ENCODE data around the gene TRUB2. TPM values are rescaled to one million over a fixed set of nuclear protein-coding genes. Genes with fewer than 3 reads are reported as not detected.
A peak's percentile ranks its signal among the peaks of the same experiment; 100 is the strongest.
"Not testable (repeated sequence)": the region's sequence is repeated elsewhere in the genome, so short reads cannot be mapped to it uniquely, and the experiment has no call there.

TRUB2 gene
- total RNA-seq, 1 donor from 2014 or later = 35.5 TPM

DNA sequence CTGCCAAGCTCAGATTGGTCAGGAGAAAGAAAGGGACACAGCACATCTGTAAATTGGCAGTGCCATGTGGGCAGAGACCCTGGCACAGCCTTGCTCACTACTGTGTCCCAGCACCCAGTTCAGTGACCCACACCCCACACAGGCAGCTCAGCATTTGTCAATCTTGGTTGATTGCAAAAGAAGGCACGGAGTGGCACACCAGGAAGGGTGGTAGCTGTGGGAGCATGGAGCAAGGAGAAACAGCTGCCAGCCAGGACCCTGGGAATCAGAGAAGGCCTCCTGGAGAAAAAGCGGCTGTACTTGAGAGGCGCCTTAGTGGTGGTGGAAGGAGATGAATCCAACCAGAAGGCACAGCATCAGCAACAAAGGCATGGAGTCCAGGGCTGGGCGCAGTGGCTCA is 21.6 kb upstream of the TRUB2 start:
- ATAC-seq (ENCODE audit: poor library complexity) (no peak), DNase-seq (no peak)
- intact Hi-C loops (cut with DNase I) = no loop called here

GRCh38 chr9:128342971-128343680 is 20.9 kb upstream of the TRUB2 start:
- ATAC-seq (ENCODE audit: poor library complexity) (no peak), DNase-seq (no peak)
- intact Hi-C loops (cut with DNase I) = no loop called here

DNA sequence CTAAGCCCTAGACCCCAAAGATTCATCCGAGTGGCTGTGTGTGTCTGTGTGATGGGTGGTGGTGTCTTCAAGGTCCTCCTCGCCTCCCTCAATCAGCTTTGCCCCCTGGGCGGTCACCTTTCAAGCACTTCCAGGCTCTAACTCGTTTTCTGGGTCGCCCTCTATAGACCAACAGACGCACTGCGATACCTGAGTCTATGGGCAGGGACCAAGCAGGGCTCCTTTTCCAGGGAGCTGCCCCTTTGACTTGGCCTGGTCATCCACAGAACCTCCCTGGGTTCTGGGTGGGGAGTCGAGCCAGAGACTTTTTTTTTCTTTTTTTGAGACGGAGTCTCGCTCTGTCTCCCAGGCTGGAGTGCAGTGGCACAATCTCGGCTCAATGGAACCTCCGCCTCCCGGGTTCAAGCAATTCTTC is 19.2 kb upstream of the TRUB2 start:
- intact Hi-C loops (cut with DNase I) = loop anchor here (2.0 kb wide), 1 partner anchor 47 kb away; no protein-coding TSS in a partner anchor
- ATAC-seq (ENCODE audit: poor library complexity) (peak; percentile 79), DNase-seq (peak; percentile 60)

GRCh38 chr9:128340691-128341434 is 18.6 kb upstream of the TRUB2 start:
- DNase-seq = no peak
- no peak for ATAC-seq (ENCODE audit: poor library complexity)
- intact Hi-C loops (cut with DNase I) = loop anchor here (2.0 kb wide), 1 partner anchor 46 kb away; no protein-coding TSS in a partner anchor

GRCh38 chr9:128339761-128340690 is 17.8 kb upstream of the TRUB2 start, which contains the start of gene SLC27A4:
TSS of gene SLC27A4 (plus strand) at chr9:128340527. CDS start at chr9:128343133, 2,606 bp downstream.
- DNase-seq (peak; percentile 84), ATAC-seq (ENCODE audit: poor library complexity) (peak; percentile 95)
- intact Hi-C loops (cut with DNase I) = loop anchor here (2.0 kb wide), 1 partner anchor 45 kb away; no protein-coding TSS in a partner anchor

DNA sequence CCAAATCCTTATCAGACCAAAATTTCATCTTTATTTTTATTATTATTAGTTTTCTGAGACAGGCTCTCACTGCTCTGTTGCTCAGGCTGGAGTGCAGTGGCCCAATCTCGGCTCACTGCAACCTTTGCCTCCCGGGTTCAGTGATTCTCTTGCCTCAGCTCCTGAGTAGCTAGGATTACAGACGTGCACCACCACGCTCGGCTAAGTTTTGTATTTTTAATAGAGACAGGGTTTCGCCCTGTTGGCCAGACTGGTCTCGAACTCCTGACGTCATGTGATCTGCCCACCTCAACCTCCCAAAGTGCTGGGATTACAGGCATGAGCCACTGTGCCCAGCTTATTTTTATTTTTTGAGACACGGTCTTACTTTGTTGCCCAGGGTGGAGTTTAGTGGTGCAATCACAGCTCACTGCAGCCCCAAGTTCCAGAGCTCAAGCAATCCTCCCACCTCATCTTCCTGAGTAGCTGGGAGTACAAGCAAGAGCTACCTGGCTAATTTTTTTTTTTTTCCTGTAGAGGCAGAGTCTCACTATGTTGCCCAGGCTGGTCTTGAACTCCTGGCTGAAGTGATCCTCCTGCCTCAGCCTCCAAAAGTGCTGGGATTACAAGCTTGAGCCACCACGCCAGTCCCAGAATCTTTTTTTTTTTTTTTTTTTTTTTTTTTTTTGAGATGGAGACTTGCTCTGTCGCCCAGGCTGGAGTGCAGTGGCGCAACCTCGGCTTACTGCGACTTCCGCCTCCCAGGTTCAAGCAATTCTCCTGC is 16.8 kb upstream of the TRUB2 start:
- ATAC-seq (ENCODE audit: poor library complexity); intact Hi-C loops (cut with DNase I): not testable (repeated sequence)

DNA sequence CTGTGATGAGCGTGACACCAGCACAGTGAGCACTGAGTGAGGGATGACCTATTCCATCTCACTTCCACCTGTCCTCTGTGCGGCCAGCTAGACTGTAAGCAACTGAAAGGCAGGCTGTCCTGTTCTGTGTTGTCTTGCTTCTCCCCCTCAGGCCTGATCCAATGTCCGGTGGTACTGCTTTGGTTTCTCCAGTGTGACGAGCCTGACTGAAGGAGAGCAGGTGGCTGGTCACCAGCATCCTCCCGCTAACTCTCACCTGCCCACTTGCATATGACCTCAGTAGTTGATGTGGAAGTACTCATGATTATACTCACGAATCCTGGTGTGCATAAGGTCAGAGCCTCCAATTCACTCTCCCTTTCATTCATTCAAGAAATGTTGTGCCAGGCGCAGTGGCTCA is 15.7 kb upstream of the TRUB2 start:
- no peak for DNase-seq
- intact Hi-C loops (cut with DNase I) = no loop called here
- ATAC-seq (ENCODE audit: poor library complexity) = no peak

More for the DNA sequence above, 16.8 kb upstream of the TRUB2 start:
- not testable (repeated sequence) for DNase-seq

- no peak for DNase-seq
- intact Hi-C loops (cut with DNase I) = no loop called here
- ATAC-seq (ENCODE audit: poor library complexity) = no peak
Measured at GRCh38 chr9:128335914-128336313, 13.7 kb upstream of the TRUB2 start.

DNA sequence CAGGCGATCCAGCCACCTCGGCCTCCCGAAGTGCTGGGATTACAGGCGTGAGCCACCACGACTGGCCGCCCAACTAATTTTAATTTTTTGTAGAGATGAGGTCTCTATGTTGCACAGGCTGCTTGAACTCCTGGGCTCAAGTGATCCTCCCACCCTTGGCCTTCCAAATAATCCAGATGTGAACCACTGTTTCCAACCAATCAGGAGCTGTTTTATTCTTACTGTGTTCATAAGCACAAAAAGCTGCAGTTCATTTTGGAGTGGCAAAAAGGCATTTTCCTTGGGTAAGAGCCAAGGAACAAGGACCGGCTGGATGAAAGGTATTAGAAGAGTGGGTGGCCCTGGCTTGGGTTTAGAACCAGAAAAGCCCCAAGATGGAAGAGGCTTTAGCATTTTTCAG is 12.9 kb upstream of the TRUB2 start:
- DNase-seq = no peak
- ATAC-seq (ENCODE audit: poor library complexity) = no peak
- intact Hi-C loops (cut with DNase I) = no loop called here

GRCh38 chr9:128333451-128333869 is 11.2 kb upstream of the TRUB2 start:
- DNase-seq (no peak), ATAC-seq (ENCODE audit: poor library complexity) (no peak)
- intact Hi-C loops (cut with DNase I) = no loop called here

GRCh38 chr9:128325629-128326028 is 3.4 kb upstream of the TRUB2 start:
- intact Hi-C loops (cut with DNase I) = no loop called here
- ATAC-seq (ENCODE audit: poor library complexity) = no peak
- DNase-seq = no peak

DNA sequence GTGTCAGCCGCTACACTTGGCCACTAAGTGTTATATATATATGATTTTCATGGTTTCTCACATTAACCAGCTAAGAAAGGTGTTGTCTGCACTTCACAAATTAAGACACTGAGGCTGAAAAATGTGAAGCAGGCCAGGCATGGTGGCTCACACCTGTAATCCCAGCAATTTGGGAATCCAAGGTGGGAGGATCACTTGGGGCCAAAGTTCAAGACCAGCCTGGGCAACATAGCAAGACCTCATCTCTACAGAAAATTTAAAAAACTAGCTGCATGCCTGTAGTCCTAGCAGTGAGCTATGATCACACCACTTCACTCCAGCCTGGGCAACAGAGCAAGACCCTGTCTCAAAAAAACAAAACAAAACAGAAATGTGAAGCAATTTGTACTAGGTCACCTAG is 2.2 kb upstream of the TRUB2 start:
- intact Hi-C loops (cut with DNase I) = no loop called here

DNA sequence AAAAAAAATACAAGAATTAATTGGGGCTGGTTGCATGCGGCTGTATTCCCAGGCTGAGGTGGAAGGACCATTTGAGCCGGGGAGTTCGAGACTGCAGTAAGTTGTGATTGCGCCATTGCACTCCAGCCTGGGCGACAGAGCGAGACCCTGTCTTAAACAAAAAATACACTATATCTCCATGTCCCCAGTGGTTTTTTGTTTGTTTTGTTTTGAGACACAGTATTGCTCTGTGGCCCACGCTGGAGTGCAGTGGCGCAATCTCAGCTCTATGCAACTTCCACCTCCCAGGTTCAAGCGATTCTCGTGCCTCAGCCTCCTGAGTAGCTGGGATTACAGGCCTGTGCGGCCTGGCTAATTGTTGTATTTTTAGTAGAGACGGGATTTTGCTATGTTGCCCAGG is 1.5 kb upstream of the TRUB2 start:
- ATAC-seq (ENCODE audit: poor library complexity) (no peak), DNase-seq (no peak)
- intact Hi-C loops (cut with DNase I) = no loop called here

More for the DNA sequence above, 2.2 kb upstream of the TRUB2 start:
- DNase-seq (no peak), ATAC-seq (ENCODE audit: poor library complexity) (no peak)

DNA sequence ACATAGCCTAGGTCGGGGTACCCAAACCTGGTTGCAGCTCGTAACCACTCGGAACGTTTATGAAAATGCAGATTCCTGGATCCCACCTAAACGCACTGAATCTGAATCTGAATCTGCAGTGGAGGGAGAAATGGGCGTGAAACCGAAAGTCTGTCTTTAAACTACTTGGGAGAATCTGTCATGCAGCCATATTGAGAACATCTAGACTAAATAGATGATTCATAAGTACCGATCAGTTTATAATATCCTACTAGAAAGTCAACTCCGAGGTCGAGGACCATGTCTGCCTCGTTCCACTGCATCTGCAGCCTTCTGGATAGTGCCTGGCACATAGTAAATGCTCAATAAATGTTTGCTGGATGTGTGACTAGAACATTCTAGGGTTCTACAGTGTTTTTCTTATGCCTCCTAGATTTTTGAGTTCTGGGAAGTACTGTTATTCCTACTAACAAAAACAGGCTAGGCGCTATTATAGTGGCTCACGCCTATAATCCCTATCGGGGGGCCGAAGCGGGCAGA is 1.0 kb upstream of the TRUB2 start:
- no peak for ATAC-seq (ENCODE audit: poor library complexity)
- no peak for DNase-seq
- intact Hi-C loops (cut with DNase I) = no loop called here

GRCh38 chr9:128321879-128322403 is 306 bp downstream of the TRUB2 start:
- intact Hi-C loops (cut with DNase I) = no loop called here
- ATAC-seq (ENCODE audit: poor library complexity) (no peak), DNase-seq (no peak)

GRCh38 chr9:128321343-128321742 is 904 bp downstream of the TRUB2 start:
- intact Hi-C loops (cut with DNase I) = no loop called here
- ATAC-seq (ENCODE audit: poor library complexity) (no peak), DNase-seq (no peak)

- no peak for DNase-seq
Measured at GRCh38 chr9:128317629-128318028, 4.6 kb downstream of the TRUB2 start.

DNA sequence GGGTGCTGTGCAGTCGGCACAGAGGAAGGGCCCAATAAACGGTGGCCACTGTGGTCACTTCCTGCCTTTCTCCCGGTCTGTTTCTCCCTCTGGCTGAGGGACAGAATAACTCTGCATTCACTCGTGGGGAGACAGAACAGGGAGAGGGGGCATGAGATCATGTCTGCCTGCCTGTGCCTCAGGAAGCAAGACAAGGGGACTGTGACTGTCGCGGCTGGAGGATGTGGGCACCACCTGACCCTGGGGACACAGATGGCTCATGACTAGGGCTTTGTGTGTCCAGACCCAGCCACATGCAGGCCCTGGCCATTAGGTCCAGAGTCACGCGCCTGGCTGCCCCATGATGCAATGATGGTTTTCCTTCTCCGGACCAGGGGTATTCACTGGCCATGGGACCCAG is 5.8 kb downstream of the TRUB2 start:
- intact Hi-C loops (cut with DNase I) = no loop called here
- DNase-seq (no peak), ATAC-seq (ENCODE audit: poor library complexity) (no peak)

More at GRCh38 chr9:128317629-128318028, 4.6 kb downstream of the TRUB2 start:
- intact Hi-C loops (cut with DNase I) = no loop called here
- ATAC-seq (ENCODE audit: poor library complexity) = no peak
